Measurements from ENCODE around the gene ST8SIA3.

The ST8SIA3 gene

GRCh38 chr18:57352271-57352701 is at the start of gene ST8SIA3:
TSS of gene ST8SIA3 (plus strand) at chr18:57352557. CDS start at chr18:57352847, 290 bp downstream.
- peaks cover 17% of the 10 kb centered on the region for H3K27me3 ChIP-seq (ENCODE audit: low read depth)
- in situ Hi-C loops (cut with MboI; ENCODE audit: low sequenced_read_pairs) = no loop called here
- H3K36me3 ChIP-seq (replicated peaks) = no peaks in the 10 kb centered on the region
- no peaks in the 10 kb centered on the region for H3K9me3 ChIP-seq
- no peak for DNase-seq (ENCODE audit: low spot score in 2 of 2)
- no peaks in the 10 kb centered on the region for H3K4me1 ChIP-seq
- H3K4me3 ChIP-seq = no peak within 1 kb of the TSS

GRCh38 chr18:57311472-57311871 is 40.9 kb upstream of the ST8SIA3 start:
- H3K4me3 ChIP-seq = no peak overlapping the region
- no peaks in the 10 kb centered on the region for H3K4me1 ChIP-seq
- H3K9me3 ChIP-seq = no peaks in the 10 kb centered on the region
- H3K27me3 ChIP-seq (ENCODE audit: low read depth) = 0 out of 2 replicates have a peak, but pooled peaks cover 3% of the 10 kb centered on the region
- no peak for DNase-seq (ENCODE audit: low spot score in 2 of 2)
- no peaks in the 10 kb centered on the region for H3K36me3 ChIP-seq (replicated peaks)
- in situ Hi-C loops (cut with MboI; ENCODE audit: low sequenced_read_pairs) = no loop called here

GRCh38 chr18:57312346-57313144 is 39.8 kb upstream of the ST8SIA3 start:
- Histone ChIP-seq H3K27me3 (ENCODE audit: low read depth) (0 out of 2 replicates have a peak, but pooled peaks cover 3% of the 10 kb centered on the region), H3K9me3 (no peaks in the 10 kb centered on the region), H3K4me3 (no peak overlapping the region), H3K4me1 (no peaks in the 10 kb centered on the region), H3K36me3 (replicated peaks) (no peaks in the 10 kb centered on the region)
- in situ Hi-C loops (cut with MboI; ENCODE audit: low sequenced_read_pairs) = no loop called here
- DNase-seq (ENCODE audit: low spot score in 2 of 2) = no peak

DNA sequence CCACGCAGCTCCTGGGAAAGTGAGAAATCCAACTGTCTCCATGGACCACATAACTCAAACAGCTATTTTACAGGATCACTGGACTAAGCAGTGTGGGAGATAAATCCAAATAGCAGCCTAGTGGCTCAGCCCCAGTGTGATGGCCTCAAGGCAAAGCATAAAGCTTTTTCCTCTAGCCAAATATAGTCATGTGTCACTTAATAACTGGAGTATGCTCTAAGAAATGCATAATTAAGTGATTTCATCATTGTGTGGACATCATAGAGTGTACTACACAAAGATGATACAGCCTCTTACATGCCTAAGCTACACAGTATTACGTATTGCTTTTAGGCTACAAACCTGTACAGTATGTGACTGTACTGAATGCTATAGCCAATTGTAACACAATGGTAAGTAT is 31.8 kb upstream of the ST8SIA3 start:
- no peaks in the 10 kb centered on the region for H3K4me1 ChIP-seq

GRCh38 chr18:57325491-57326166 is 26.7 kb upstream of the ST8SIA3 start:
- no peaks in the 10 kb centered on the region for H3K36me3 ChIP-seq (replicated peaks)
- H3K9me3 ChIP-seq = no peaks in the 10 kb centered on the region
- in situ Hi-C loops (cut with MboI; ENCODE audit: low sequenced_read_pairs) = no loop called here
- no peaks in the 10 kb centered on the region for H3K4me1 ChIP-seq
- H3K27me3 ChIP-seq (ENCODE audit: low read depth) = no peaks in the 10 kb centered on the region
- no peak overlapping the region for H3K4me3 ChIP-seq
- no peak for DNase-seq (ENCODE audit: low spot score in 2 of 2)

More for the DNA sequence above, 31.8 kb upstream of the ST8SIA3 start:
- no peak for DNase-seq (ENCODE audit: low spot score in 2 of 2)
- Histone ChIP-seq H3K27me3 (ENCODE audit: low read depth) (no peaks in the 10 kb centered on the region), H3K9me3 (no peaks in the 10 kb centered on the region), H3K36me3 (replicated peaks) (no peaks in the 10 kb centered on the region), H3K4me3 (no peak overlapping the region)
- in situ Hi-C loops (cut with MboI; ENCODE audit: low sequenced_read_pairs) = no loop called here

DNA sequence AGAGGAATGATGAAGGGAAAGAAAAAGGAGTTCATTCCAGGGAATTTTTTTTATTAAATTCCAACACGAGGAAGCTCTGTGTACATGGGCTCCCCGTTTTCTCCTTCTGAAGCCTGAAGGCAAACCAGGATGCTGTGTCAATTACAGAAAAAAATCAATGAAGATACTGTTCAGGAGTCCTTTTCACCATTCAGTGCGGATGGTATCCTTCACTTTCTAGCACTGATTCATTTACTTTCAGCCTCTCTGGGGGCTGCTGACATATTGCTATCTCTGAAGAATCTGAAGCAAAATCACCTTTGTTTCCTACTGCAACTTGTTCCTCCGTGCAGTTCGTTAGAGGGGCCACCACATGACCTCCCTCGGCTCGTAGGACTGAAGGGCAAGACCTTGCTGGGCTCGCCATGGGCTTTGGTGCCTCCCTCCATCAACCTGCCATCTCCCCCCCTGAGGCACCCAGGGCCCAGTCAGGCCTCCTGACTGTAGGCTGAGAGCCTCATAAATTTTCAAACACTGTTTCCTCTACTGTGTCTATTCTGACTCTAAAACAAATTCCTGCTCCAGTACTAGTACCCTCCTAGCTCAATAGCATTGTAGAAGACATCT is 25.5 kb upstream of the ST8SIA3 start:
- Histone ChIP-seq H3K36me3 (replicated peaks) (no peaks in the 10 kb centered on the region), H3K9me3 (no peaks in the 10 kb centered on the region), H3K4me1 (no peaks in the 10 kb centered on the region), H3K4me3 (no peak overlapping the region), H3K27me3 (ENCODE audit: low read depth) (no peaks in the 10 kb centered on the region)
- in situ Hi-C loops (cut with MboI; ENCODE audit: low sequenced_read_pairs) = no loop called here
- no peak for DNase-seq (ENCODE audit: low spot score in 2 of 2)

GRCh38 chr18:57328665-57329064 is 23.7 kb upstream of the ST8SIA3 start:
- H3K4me1 ChIP-seq = no peaks in the 10 kb centered on the region
- no peak for DNase-seq (ENCODE audit: low spot score in 2 of 2)
- H3K9me3 ChIP-seq = no peaks in the 10 kb centered on the region
- no peak overlapping the region for H3K4me3 ChIP-seq
- no peaks in the 10 kb centered on the region for H3K36me3 ChIP-seq (replicated peaks)
- no peaks in the 10 kb centered on the region for H3K27me3 ChIP-seq (ENCODE audit: low read depth)
- in situ Hi-C loops (cut with MboI; ENCODE audit: low sequenced_read_pairs) = no loop called here

DNA sequence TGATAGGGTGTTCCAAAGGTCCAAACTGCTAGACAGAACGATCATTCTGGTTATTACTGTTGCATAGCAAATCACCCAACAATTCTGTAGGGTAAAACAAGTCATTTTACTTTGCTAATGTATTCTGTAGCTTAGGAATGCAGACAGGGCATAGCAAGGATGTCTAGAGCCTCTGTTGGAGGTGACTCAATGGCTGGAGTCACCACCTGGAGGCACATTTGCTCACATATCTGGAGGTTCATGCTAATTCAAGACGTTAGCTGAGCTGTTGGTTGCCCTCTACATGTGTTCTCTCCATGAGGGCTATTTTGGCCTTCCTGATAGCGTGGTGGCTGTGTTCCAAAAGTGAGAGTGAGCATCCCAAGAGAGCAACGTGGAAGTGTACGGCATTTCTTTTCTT is 22.5 kb upstream of the ST8SIA3 start:
- DNase-seq (ENCODE audit: low spot score in 2 of 2) = no peak

GRCh38 chr18:57331718-57332117 is 20.6 kb upstream of the ST8SIA3 start:
- in situ Hi-C loops (cut with MboI; ENCODE audit: low sequenced_read_pairs) = no loop called here
- DNase-seq (ENCODE audit: low spot score in 2 of 2) = no peak
- Histone ChIP-seq H3K36me3 (replicated peaks) (no peaks in the 10 kb centered on the region), H3K4me1 (no peaks in the 10 kb centered on the region), H3K9me3 (no peaks in the 10 kb centered on the region), H3K4me3 (no peak overlapping the region), H3K27me3 (ENCODE audit: low read depth) (no peaks in the 10 kb centered on the region)

More for the DNA sequence above, 22.5 kb upstream of the ST8SIA3 start:
- Histone ChIP-seq H3K4me1 (no peaks in the 10 kb centered on the region), H3K4me3 (no peak overlapping the region), H3K27me3 (ENCODE audit: low read depth) (no peaks in the 10 kb centered on the region), H3K36me3 (replicated peaks) (no peaks in the 10 kb centered on the region), H3K9me3 (no peaks in the 10 kb centered on the region)
- in situ Hi-C loops (cut with MboI; ENCODE audit: low sequenced_read_pairs) = no loop called here

DNA sequence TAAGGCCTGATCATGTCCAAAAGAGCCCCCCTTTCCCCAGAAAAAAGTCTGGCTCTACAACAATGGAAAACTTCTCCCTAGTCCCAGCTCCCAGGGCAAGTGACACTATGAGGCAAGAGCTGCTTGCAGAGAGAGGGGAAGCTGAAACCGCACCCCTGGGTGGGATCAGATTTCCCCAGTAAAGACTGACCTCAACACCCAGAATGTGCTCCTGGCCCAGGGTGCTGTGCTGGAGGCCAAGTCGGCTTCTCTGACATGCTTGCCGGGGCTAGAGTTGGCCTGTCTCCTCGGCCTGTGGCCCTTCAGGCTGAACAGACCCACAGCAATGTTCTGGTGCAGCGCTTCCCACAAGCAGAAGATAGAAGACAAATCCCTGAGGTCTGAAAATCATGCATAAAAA is 18.4 kb upstream of the ST8SIA3 start:
- no peaks in the 10 kb centered on the region for H3K4me1 ChIP-seq
- in situ Hi-C loops (cut with MboI; ENCODE audit: low sequenced_read_pairs) = no loop called here
- no peaks in the 10 kb centered on the region for H3K27me3 ChIP-seq (ENCODE audit: low read depth)
- H3K36me3 ChIP-seq (replicated peaks) = no peaks in the 10 kb centered on the region
- H3K4me3 ChIP-seq = no peak overlapping the region
- H3K9me3 ChIP-seq = no peaks in the 10 kb centered on the region
- DNase-seq (ENCODE audit: low spot score in 2 of 2) = no peak

DNA sequence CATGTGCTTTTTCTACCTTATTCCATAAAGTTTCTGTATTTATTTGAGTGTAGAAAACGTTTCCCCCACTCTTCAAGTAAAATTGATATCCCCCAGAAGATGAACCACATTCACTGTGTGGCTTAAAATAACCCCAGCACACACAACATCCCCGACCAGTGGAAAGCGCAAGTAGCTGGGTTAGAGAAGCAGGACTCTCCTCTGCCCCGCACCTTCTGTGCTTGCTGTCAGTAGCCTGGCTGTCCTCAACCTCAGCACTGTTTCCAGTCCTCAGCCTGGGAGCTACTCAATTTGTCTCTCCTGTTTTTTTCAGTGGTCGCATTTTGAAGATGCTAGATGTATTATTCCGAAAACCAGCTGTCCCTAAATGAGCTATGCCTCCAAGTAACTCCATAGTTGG is 18.0 kb upstream of the ST8SIA3 start:
- no peaks in the 10 kb centered on the region for H3K9me3 ChIP-seq
- no peak for DNase-seq (ENCODE audit: low spot score in 2 of 2)
- H3K4me3 ChIP-seq = no peak overlapping the region
- no peaks in the 10 kb centered on the region for H3K4me1 ChIP-seq
- H3K36me3 ChIP-seq (replicated peaks) = no peaks in the 10 kb centered on the region
- in situ Hi-C loops (cut with MboI; ENCODE audit: low sequenced_read_pairs) = no loop called here
- no peaks in the 10 kb centered on the region for H3K27me3 ChIP-seq (ENCODE audit: low read depth)

DNA sequence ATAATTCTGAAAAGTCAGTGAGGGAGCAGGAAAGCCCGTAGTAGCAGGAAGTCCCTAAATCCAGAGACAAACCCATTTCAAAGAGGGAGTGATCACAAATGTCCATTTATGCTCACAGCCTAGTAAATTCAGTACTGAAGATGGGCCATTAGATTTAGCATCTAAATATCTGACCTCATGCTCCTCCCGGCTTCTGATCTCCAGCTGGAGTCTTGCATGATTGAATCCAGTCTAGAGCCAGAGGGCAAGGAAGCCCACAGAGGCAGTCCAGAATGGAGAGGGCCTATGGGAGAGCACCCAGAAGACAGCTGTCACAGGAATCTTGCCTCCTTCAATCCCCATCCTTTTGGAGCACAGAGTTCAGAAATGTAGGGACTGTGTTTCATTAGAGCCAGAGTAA is 16.0 kb upstream of the ST8SIA3 start:
- Histone ChIP-seq H3K4me1 (no peaks in the 10 kb centered on the region), H3K9me3 (no peaks in the 10 kb centered on the region), H3K4me3 (no peak overlapping the region), H3K27me3 (ENCODE audit: low read depth) (no peaks in the 10 kb centered on the region), H3K36me3 (replicated peaks) (no peaks in the 10 kb centered on the region)
- in situ Hi-C loops (cut with MboI; ENCODE audit: low sequenced_read_pairs) = no loop called here
- DNase-seq (ENCODE audit: low spot score in 2 of 2) = no peak

- in situ Hi-C loops (cut with MboI; ENCODE audit: low sequenced_read_pairs) = no loop called here
- no peaks in the 10 kb centered on the region for H3K4me1 ChIP-seq
- DNase-seq (ENCODE audit: low spot score in 2 of 2) = no peak
- H3K36me3 ChIP-seq (replicated peaks) = no peaks in the 10 kb centered on the region
- 0 out of 2 replicates have a peak, but pooled peaks cover 2% of the 10 kb centered on the region for H3K27me3 ChIP-seq (ENCODE audit: low read depth)
- no peak overlapping the region for H3K4me3 ChIP-seq
- H3K9me3 ChIP-seq = no peaks in the 10 kb centered on the region
Measured at GRCh38 chr18:57337890-57338289, 14.5 kb upstream of the ST8SIA3 start.

DNA sequence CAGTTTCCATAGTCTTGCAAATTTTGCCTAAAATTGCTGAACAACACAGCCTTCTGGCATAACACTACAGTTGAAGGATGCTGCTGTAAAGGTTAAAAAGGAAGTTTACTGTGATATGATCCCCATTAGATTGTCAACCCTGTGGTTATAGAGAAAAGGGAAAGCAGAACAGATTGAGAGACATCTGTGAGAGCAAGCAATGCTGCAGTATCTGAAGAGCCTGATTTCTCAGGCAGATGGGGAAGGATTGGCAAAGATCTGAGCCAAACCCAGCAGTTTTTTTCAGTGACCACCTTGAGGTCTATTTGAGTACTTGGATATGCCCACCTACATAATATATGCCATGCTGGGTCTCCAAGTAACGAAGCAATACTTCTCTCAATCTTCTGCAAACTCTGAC is 8.5 kb upstream of the ST8SIA3 start:
- Histone ChIP-seq H3K4me1 (no peaks in the 10 kb centered on the region), H3K4me3 (no peak overlapping the region), H3K36me3 (replicated peaks) (no peaks in the 10 kb centered on the region), H3K27me3 (ENCODE audit: low read depth) (peaks cover 9% of the 10 kb centered on the region), H3K9me3 (no peaks in the 10 kb centered on the region)
- no peak for DNase-seq (ENCODE audit: low spot score in 2 of 2)
- in situ Hi-C loops (cut with MboI; ENCODE audit: low sequenced_read_pairs) = no loop called here

Measured in HAP-1 (cell line).